ENCODE results near the gene MKNK1. TPM values are rescaled to one million over a fixed set of nuclear protein-coding genes. Genes with fewer than 3 reads are reported as not detected.

Gene MKNK1
- polyA plus RNA-seq, 1 donor: 30.3 TPM

- DNase-seq (ENCODE audit: low read depth): no peak
Measured at GRCh38 chr1:46558966-46559365, 45.1 kb downstream of the MKNK1 start.

GRCh38 chr1:46558141-46558963, 45.7 kb downstream of the MKNK1 start:
- DNase-seq (ENCODE audit: low read depth): no peak

GRCh38 chr1:46557403-46557802, 46.7 kb downstream of the MKNK1 start:
- no peak for DNase-seq (ENCODE audit: low read depth)

- DNase-seq (ENCODE audit: low read depth): no peak
Measured at GRCh38 chr1:46556822-46557221, 47.2 kb downstream of the MKNK1 start.

GRCh38 chr1:46555826-46556619, 48.0 kb downstream of the MKNK1 start:
- DNase-seq (ENCODE audit: low read depth): no peak

GRCh38 chr1:46554597-46555381, 49.3 kb downstream of the MKNK1 start:
- DNase-seq (ENCODE audit: low read depth): no peak

- no peak for DNase-seq (ENCODE audit: low read depth)
Measured at GRCh38 chr1:46554236-46554596, 49.9 kb downstream of the MKNK1 start.

GRCh38 chr1:46553506-46553905, 50.6 kb downstream of the MKNK1 start:
- no peak for DNase-seq (ENCODE audit: low read depth)

- no peak for DNase-seq (ENCODE audit: low read depth)
Measured at GRCh38 chr1:46552357-46553237, 51.5 kb downstream of the MKNK1 start.

- no peak for DNase-seq (ENCODE audit: low read depth)
Measured at GRCh38 chr1:46551597-46552095, 52.4 kb downstream of the MKNK1 start, which contains the start of gene KNCN. Gene KNCN, minus strand, starts transcription at chr1:46551647. Its CDS starts 432 bp downstream, at chr1:46551215.

GRCh38 chr1:46550751-46551231, 53.3 kb downstream of the MKNK1 start:
- DNase-seq (ENCODE audit: low read depth): no peak

GRCh38 chr1:46549697-46550681, 54.1 kb downstream of the MKNK1 start:
- no peak for DNase-seq (ENCODE audit: low read depth)

- DNase-seq (ENCODE audit: low read depth): no peak
Measured at GRCh38 chr1:46547481-46548383, 56.3 kb downstream of the MKNK1 start.

GRCh38 chr1:46546210-46546609, 57.9 kb downstream of the MKNK1 start:
- no peak for DNase-seq (ENCODE audit: low read depth)

GRCh38 chr1:46545784-46546183, 58.3 kb downstream of the MKNK1 start:
- DNase-seq (ENCODE audit: low read depth): no peak

- no peak for DNase-seq (ENCODE audit: low read depth)
Measured at GRCh38 chr1:46544561-46545240, 59.4 kb downstream of the MKNK1 start.

GRCh38 chr1:46543761-46544560, 60.1 kb downstream of the MKNK1 start:
- DNase-seq (ENCODE audit: low read depth): no peak
